HCT116 (cell line): ENCODE data around the gene TCF20. TPM values are rescaled to one million over a fixed set of nuclear protein-coding genes. Genes with fewer than 3 reads are reported as not detected.

Experiments used
- ATAC-seq: fragments of 200-7000 bp; cut with Tn5 transposase; 2 replicates; pipeline ENCODE4 v1.9.1; 2020; ENCODE audit warnings: mild to moderate bottlenecking, moderate library complexity
- BruUV-seq: library from RNA; stranded (reverse); fragments of 400-500 nt; replicated peaks from 2 replicates; lab custom pipeline; 2021; lab: Mats Ljungman, UMichigan
- CTCF ChIA-PET: fragments of 300-600 bp; sonication (Branson Sonifier 250); formaldehyde crosslinking; loops from one replicate; lab custom pipeline; 2021; ENCODE audit warnings: antibody characterized with exemption; lab: Charles Lee
- POLR2A ChIA-PET: fragments of 300-600, 350-600 bp; sonication (Branson Sonifier 250); formaldehyde crosslinking; loops from one replicate; lab custom pipeline; 2021; ENCODE audit warnings: antibody characterized with exemption; lab: Charles Lee
- RAD21 ChIA-PET, 2 experiments: fragments of 300-600 bp; sonication (Branson Sonifier 250); formaldehyde crosslinking; loops; one replicate each; lab custom pipeline; 2023; ENCODE audit warnings: low total read pairs in 2 of 2; ENCODE audit not compliant: uncharacterized antibody in 2 of 2, unreplicated experiment in 2 of 2, low non-redundant PET in 1 of 2; lab: Charles Lee
- DNase-seq: peaks from one replicate; pipeline ENCODE4 v3.0.0-alpha.2; 2010; ENCODE audit warnings: low read depth, low spot score
- H2AFZ ChIP-seq: fragments of 200-600 bp; shearing (Covaris generic), sonication (generic); 2 replicates; pipeline ENCODE4 v1.6.1; 2017; ENCODE audit warnings: low read depth, mixed run types, mixed read lengths, antibody characterized with exemption, low read length; ENCODE audit not compliant: poor library complexity, severe bottlenecking
- H3K27ac ChIP-seq: 2 replicates; pipeline ENCODE4 v1.5.1; 2012; ENCODE audit warnings: low read depth, low read length
- H3K27me3 ChIP-seq: fragments of 200-600 bp; sonication (generic); 2 replicates; pipeline ENCODE4 v1.6.1; 2016; ENCODE audit warnings: mixed run types, low read length, mixed read lengths; ENCODE audit not compliant: insufficient read depth
- H3K36me3 ChIP-seq, 2 experiments: fragments of 200-500 bp in 1 of 2; fragments of 200-600 bp in 1 of 2; sonication (Bioruptor generic) in 1 of 2; sonication (generic) in 1 of 2; 2 replicates each; pipeline versions ENCODE4 v1.5.1 to v1.6.1; 2014 to 2016; ENCODE audit warnings: low read length in 2 of 2, inconsistent platforms in 1 of 2, mixed read lengths in 1 of 2, mixed run types in 1 of 2; ENCODE audit not compliant: insufficient read depth in 2 of 2, control insufficient read depth in 1 of 2
- H3K4me1 ChIP-seq, 2 experiments: fragments of 200-600 bp in 1 of 2; sonication (generic) in 1 of 2; 2 replicates each; pipeline versions ENCODE4 v1.5.1 to v1.6.1; 2012 to 2017; ENCODE audit warnings: low read length in 2 of 2, inconsistent platforms in 1 of 2, mild to moderate bottlenecking in 1 of 2, mixed read lengths in 1 of 2, mixed run types in 1 of 2, moderate library complexity in 1 of 2; ENCODE audit not compliant: insufficient read depth in 2 of 2, control insufficient read depth in 1 of 2
- H3K4me2 ChIP-seq: fragments of 200-600 bp; sonication (generic); 2 replicates; pipeline ENCODE4 v1.6.1; 2017; ENCODE audit warnings: mixed run types, low read length, mixed read lengths
- H3K4me3 ChIP-seq, 2 experiments: fragments of 200-600 bp in 1 of 2; sonication (generic) in 1 of 2; replicated peaks in 1 of 2; 2 replicates each; pipeline ENCODE4 v1.5.1; 2011 to 2016; ENCODE audit warnings: low read length in 2 of 2, control low read depth in 1 of 2, low read depth in 1 of 2, mild to moderate bottlenecking in 1 of 2, mixed read lengths in 1 of 2, mixed run types in 1 of 2
- H3K79me2 ChIP-seq: fragments of 200-600 bp; sonication (generic); 2 replicates; pipeline ENCODE4 v1.6.1; 2017; ENCODE audit warnings: mild to moderate bottlenecking, mixed run types, low read length, moderate library complexity, mixed read lengths; ENCODE audit not compliant: insufficient read depth
- H3K9ac ChIP-seq: fragments of 200-600 bp; sonication (generic); 2 replicates; pipeline ENCODE4 v1.6.1; 2016; ENCODE audit warnings: low read length, mixed read lengths
- H3K9me2 ChIP-seq: fragments of 200-600 bp; sonication (generic), shearing (Covaris generic); 2 replicates; pipeline ENCODE4 v1.6.1; 2017; ENCODE audit warnings: mixed run types, mild to moderate bottlenecking, moderate library complexity; ENCODE audit not compliant: insufficient read depth
- H3K9me3 ChIP-seq, 2 experiments: fragments of 200-500 bp in 1 of 2; fragments of 200-600 bp in 1 of 2; sonication (Bioruptor generic) in 1 of 2; sonication (generic) in 1 of 2; 2 replicates each; pipeline ENCODE4 v1.6.1; 2014 to 2017; ENCODE audit warnings: low read length in 2 of 2, mixed read lengths in 2 of 2, inconsistent platforms in 1 of 2, low read depth in 1 of 2, mild to moderate bottlenecking in 1 of 2, mixed run types in 1 of 2, moderate library complexity in 1 of 2; ENCODE audit not compliant: control insufficient read depth in 1 of 2, insufficient read depth in 1 of 2
- H4K20me1 ChIP-seq: fragments of 200-600 bp; sonication (generic), shearing (Covaris generic); 2 replicates; pipeline ENCODE4 v1.6.1; 2017; ENCODE audit warnings: mixed run types, mild to moderate bottlenecking, moderate library complexity; ENCODE audit not compliant: insufficient read depth
- CBX3 ChIP-seq: IDR thresholded peaks from 2 replicates; pipeline ENCODE4 v1.6.1; 2012; ENCODE audit warnings: low read depth
- CEBPB ChIP-seq: IDR thresholded peaks from 2 replicates; pipeline ENCODE4 v1.6.1; 2012; ENCODE audit warnings: low read depth
- ELF1 ChIP-seq: IDR thresholded peaks from 2 replicates; pipeline ENCODE4 v1.6.1; 2012; ENCODE audit warnings: low read depth, borderline replicate concordance
- FOSL1 ChIP-seq: IDR thresholded peaks from 2 replicates; pipeline ENCODE4 v1.6.1; 2012; ENCODE audit warnings: low read depth
- POLR2A ChIP-seq: IDR thresholded peaks from 2 replicates; pipeline ENCODE4 v1.7.0; 2011; ENCODE audit warnings: borderline replicate concordance; ENCODE audit not compliant: insufficient read depth, insufficient read length; ENCODE audit errors: extremely low read depth
- SRF ChIP-seq: IDR thresholded peaks from 2 replicates; pipeline ENCODE4 v1.6.1; 2012; ENCODE audit warnings: low read depth
- intact Hi-C: fragments of 100-400 bp; cut with micrococcal nuclease; formaldehyde crosslinking; loops from 2 replicates; pipeline ENCODE4 v1.10.0; 2022
- total RNA-seq: library from RNA; stranded (reverse); gene quantifications from one replicate; pipeline ENCODE4 v1.2.1, GENCODE V29; 2021; ENCODE audit not compliant: unreplicated experiment
- TF ChIP-seq, protein P1 (sequence below): IDR thresholded peaks from 2 replicates; pipeline ENCODE4 v1.6.1; 2012; ENCODE audit warnings: low read depth

Gene TCF20
- total RNA-seq, 1 experiment from 2014 or later: 66.7 TPM

DNA sequence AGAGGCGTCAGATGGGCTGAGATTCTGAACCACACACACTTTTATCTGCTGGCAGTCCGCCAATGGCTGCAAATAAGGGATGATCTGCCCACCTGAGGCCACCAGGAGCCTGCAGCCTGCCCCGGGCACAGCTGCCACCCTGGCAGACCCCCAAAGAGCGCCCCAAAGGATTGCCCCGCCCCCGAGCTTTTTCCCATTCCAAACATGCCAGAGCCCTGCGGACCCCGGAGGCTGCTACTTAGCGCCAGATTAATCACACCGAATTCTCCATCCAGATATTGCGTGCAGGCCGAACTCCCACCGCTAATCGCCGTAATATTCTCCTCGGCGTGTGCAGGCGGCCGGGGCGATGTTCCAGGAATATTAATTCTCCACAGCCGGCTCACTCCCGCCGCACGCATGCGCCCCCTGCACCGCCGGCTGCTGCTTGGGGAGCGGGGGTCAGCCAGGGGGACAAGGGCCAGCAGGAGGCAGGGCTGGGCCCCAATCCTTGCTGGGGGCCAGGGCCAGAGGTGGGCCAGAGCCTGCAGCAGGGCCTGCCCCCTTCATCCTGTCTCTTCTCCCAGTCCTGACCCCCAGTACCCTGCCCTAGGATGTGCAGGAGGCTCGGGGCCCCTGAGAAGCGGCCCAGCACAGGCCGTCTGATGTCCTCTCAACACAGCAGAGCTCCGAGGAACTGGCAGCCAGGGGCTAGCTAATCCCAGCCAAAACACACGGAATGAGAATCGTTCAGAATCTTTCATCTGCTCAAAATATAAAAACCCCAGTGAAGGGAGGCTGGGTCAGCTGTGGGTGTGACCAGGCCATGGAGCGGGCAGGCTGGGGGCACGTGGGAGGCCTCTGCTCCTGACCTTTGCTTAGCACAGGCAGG, 19.5 kb upstream of the TCF20 start:
- Histone ChIP-seq H3K27me3 (no peaks in the 10 kb centered on the region), H3K9me3 (no peaks in the 10 kb centered on the region), H3K4me2 (no peak overlapping the region), H3K79me2 (no peaks in the 10 kb centered on the region), H3K27ac (no peak overlapping the region), H3K9me2 (no peaks in the 10 kb centered on the region), H3K4me1 (no peaks in the 10 kb centered on the region), H3K4me3 (no peak overlapping the region), H3K36me3 (no peaks in the 10 kb centered on the region), H3K9ac (no peak overlapping the region), H2AFZ (no peak overlapping the region), H4K20me1 (no peaks in the 10 kb centered on the region)
- ChIA-PET POLR2A (no interaction called here), RAD21 (no interaction called here), CTCF (no interaction called here)
- BruUV-seq: no TSS peak
- DNase-seq: no peak
- no peak for ATAC-seq
- intact Hi-C loops: no loop called here
- TF ChIP-seq CEBPB (no peak), POLR2A (no peak), CBX3 (no peak), ELF1 (no peak), SRF (no peak), FOSL1 (no peak)
- TF ChIP-seq, protein P1, sequence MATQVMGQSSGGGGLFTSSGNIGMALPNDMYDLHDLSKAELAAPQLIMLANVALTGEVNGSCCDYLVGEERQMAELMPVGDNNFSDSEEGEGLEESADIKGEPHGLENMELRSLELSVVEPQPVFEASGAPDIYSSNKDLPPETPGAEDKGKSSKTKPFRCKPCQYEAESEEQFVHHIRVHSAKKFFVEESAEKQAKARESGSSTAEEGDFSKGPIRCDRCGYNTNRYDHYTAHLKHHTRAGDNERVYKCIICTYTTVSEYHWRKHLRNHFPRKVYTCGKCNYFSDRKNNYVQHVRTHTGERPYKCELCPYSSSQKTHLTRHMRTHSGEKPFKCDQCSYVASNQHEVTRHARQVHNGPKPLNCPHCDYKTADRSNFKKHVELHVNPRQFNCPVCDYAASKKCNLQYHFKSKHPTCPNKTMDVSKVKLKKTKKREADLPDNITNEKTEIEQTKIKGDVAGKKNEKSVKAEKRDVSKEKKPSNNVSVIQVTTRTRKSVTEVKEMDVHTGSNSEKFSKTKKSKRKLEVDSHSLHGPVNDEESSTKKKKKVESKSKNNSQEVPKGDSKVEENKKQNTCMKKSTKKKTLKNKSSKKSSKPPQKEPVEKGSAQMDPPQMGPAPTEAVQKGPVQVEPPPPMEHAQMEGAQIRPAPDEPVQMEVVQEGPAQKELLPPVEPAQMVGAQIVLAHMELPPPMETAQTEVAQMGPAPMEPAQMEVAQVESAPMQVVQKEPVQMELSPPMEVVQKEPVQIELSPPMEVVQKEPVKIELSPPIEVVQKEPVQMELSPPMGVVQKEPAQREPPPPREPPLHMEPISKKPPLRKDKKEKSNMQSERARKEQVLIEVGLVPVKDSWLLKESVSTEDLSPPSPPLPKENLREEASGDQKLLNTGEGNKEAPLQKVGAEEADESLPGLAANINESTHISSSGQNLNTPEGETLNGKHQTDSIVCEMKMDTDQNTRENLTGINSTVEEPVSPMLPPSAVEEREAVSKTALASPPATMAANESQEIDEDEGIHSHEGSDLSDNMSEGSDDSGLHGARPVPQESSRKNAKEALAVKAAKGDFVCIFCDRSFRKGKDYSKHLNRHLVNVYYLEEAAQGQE: no peak
- TF ChIP-seq, all 23 proteins: peak for 0
